HL-60 (cell line): Measurements from ENCODE around the gene GMDS.

Source experiments
- DNase-seq, 2 experiments: peaks; one replicate each; pipeline ENCODE4 v3.0.0-alpha.2; 2010 to 2020; ENCODE audit warnings: low read depth in 1 of 2, low spot score in 1 of 2
- H3K27ac ChIP-seq: fragments of 250-450 bp; sonication (Bioruptor Pico); replicated peaks from 2 replicates; pipeline ENCODE4 v1.5.1; 2020; ENCODE audit warnings: mild to moderate bottlenecking, moderate library complexity
- H3K27me3 ChIP-seq: fragments of 250-450 bp; sonication (Bioruptor Pico); 2 replicates; pipeline ENCODE4 v1.5.1; 2021; ENCODE audit warnings: mild to moderate bottlenecking, moderate library complexity; ENCODE audit not compliant: insufficient read depth, poor library complexity, severe bottlenecking
- H3K4me3 ChIP-seq: replicated peaks from 2 replicates; pipeline ENCODE4 v1.5.1; 2011; ENCODE audit warnings: mild to moderate bottlenecking, control low read depth, low read length; ENCODE audit not compliant: insufficient read depth
- GABPA ChIP-seq: IDR thresholded peaks from 2 replicates; pipeline ENCODE4 v1.6.1; 2012; ENCODE audit warnings: low read depth
- POLR2AphosphoS5 ChIP-seq: IDR thresholded peaks from 2 replicates; pipeline ENCODE4 v1.6.1; 2012; ENCODE audit warnings: low read depth
- SPI1 ChIP-seq: IDR thresholded peaks from 2 replicates; pipeline ENCODE4 v1.6.1; 2012; ENCODE audit warnings: low read depth, mild to moderate bottlenecking, borderline replicate concordance
- TF ChIP-seq, protein P1 (sequence below): IDR thresholded peaks from one replicate; pipeline ENCODE4 v1.5.1; 2011; ENCODE audit warnings: low read length, control low read depth, inconsistent platforms; ENCODE audit not compliant: insufficient read depth
- TF ChIP-seq, protein P2 (sequence below): IDR thresholded peaks from 2 replicates; pipeline ENCODE4 v1.6.1; 2012; ENCODE audit warnings: low read depth; ENCODE audit not compliant: insufficient replicate concordance

Gene GMDS

DNA sequence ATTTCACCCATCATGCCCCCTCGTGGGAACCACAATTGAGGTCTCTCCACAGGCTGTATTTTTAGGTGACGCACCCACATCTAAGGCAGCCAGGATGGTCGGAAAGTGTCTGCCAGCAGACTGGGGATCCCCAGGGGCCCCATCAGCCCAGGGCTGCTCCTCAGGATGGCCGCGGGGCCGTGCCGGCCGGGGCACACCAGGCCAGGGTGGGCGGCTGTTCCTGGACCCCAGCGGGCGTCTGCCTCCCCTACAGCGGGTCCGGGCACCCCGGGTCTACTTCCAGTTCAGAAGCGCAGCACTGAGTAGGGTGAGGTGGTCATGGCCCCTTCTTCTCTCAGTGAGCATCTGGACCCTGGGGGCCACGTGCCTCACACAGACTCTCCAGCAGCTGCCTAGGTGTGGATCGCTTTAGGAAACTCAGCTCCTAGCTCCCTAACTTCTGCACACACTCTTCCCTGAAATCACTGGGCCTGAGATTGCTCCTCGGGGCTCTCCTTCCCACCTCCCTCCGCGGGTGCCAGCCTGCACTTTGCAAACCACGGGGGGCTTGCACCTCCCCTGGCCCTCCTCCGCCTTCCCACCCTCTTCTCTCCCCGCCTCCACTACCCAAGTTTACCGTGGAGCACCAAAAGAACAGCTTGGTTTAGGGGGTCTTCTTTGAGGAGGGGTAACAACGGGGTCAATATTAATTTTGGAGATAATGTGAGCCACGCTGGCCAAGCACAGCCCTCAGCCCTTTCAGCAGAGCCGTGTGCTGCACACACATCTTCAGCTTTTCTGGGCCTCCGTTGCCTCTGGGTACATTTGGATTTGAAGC is 649.9 kb downstream of the GMDS start:
- no peak for TF ChIP-seq POLR2AphosphoS5
- no peak for TF ChIP-seq SPI1
- TF ChIP-seq, protein P1, sequence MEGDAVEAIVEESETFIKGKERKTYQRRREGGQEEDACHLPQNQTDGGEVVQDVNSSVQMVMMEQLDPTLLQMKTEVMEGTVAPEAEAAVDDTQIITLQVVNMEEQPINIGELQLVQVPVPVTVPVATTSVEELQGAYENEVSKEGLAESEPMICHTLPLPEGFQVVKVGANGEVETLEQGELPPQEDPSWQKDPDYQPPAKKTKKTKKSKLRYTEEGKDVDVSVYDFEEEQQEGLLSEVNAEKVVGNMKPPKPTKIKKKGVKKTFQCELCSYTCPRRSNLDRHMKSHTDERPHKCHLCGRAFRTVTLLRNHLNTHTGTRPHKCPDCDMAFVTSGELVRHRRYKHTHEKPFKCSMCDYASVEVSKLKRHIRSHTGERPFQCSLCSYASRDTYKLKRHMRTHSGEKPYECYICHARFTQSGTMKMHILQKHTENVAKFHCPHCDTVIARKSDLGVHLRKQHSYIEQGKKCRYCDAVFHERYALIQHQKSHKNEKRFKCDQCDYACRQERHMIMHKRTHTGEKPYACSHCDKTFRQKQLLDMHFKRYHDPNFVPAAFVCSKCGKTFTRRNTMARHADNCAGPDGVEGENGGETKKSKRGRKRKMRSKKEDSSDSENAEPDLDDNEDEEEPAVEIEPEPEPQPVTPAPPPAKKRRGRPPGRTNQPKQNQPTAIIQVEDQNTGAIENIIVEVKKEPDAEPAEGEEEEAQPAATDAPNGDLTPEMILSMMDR: no peak
- TF ChIP-seq, protein P2, sequence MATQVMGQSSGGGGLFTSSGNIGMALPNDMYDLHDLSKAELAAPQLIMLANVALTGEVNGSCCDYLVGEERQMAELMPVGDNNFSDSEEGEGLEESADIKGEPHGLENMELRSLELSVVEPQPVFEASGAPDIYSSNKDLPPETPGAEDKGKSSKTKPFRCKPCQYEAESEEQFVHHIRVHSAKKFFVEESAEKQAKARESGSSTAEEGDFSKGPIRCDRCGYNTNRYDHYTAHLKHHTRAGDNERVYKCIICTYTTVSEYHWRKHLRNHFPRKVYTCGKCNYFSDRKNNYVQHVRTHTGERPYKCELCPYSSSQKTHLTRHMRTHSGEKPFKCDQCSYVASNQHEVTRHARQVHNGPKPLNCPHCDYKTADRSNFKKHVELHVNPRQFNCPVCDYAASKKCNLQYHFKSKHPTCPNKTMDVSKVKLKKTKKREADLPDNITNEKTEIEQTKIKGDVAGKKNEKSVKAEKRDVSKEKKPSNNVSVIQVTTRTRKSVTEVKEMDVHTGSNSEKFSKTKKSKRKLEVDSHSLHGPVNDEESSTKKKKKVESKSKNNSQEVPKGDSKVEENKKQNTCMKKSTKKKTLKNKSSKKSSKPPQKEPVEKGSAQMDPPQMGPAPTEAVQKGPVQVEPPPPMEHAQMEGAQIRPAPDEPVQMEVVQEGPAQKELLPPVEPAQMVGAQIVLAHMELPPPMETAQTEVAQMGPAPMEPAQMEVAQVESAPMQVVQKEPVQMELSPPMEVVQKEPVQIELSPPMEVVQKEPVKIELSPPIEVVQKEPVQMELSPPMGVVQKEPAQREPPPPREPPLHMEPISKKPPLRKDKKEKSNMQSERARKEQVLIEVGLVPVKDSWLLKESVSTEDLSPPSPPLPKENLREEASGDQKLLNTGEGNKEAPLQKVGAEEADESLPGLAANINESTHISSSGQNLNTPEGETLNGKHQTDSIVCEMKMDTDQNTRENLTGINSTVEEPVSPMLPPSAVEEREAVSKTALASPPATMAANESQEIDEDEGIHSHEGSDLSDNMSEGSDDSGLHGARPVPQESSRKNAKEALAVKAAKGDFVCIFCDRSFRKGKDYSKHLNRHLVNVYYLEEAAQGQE: no peak
- TF ChIP-seq GABPA: no peak
- DNase-seq: no peak
- H3K27ac ChIP-seq: no peak overlapping the region
- H3K27me3 ChIP-seq: peaks cover 47% of the 10 kb centered on the region
- no peak overlapping the region for H3K4me3 ChIP-seq

DNA sequence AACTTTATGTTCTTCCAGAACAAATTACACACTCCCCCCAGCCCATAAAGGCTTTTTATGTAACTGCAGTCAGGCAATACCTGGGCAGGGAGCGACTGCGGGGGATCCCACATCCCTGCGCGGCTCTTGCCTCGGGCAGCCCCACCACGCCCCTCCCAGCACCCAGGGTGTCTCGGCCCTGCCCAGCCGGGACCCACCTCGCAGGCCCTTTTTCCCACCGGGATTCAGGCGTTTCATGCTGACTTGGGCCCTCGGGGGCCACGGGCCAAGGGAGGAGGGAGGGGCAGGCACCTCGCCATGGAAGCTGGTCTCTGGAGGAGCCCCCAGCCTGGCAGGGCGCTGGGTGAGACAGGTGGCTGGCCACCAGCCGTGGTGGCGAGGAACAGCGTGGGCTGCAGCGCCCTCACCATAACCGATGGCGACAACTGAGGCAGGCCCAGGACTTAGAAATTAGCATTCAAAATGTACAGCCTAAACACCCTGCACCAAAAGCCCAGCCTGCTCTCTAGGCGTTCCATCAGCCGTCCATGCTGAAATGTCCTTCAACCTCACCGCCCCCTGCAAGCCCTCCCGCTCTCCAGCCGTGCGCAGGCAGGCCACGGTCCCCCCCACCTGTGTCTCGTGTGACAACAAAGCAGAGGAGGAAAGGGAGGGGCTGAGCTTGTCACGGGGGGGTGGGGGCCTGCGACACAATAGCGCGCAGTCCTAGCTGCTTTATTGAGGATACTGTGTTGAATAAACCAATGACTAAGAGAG is 650.8 kb downstream of the GMDS start:
- no peak overlapping the region for H3K4me3 ChIP-seq
- TF ChIP-seq POLR2AphosphoS5: no peak
- TF ChIP-seq, protein P2: no peak
- TF ChIP-seq SPI1: no peak
- DNase-seq: no peak
- no peak overlapping the region for H3K27ac ChIP-seq
- H3K27me3 ChIP-seq: peaks cover 39% of the 10 kb centered on the region

DNA sequence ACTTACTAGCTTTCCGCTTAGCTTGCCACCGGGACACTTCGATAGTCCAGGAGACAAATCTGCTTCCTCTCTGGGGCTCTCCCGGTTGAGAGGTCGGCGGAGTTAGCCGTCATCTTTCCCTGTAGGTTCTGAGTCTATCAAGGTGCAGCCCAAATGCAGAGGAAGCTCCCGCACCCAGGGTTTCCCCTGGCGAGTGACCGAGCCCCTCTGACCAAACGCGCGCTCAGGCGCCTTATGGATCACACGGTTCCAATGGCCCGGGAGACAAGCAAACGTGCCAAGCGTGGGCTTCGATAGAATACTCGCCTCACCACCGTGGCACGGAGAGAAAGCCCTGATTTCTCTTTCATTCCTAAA is 651.5 kb downstream of the GMDS start:
- no peak for TF ChIP-seq POLR2AphosphoS5
- TF ChIP-seq, protein P2: no peak
- TF ChIP-seq SPI1: no peak
- TF ChIP-seq GABPA: no peak
- TF ChIP-seq, protein P1: no peak
- Histone ChIP-seq H3K27me3 (peaks cover 35% of the 10 kb centered on the region), H3K27ac (no peak overlapping the region), H3K4me3 (no peak overlapping the region)
- DNase-seq: no peak
